WI38 (cell line): ENCODE results near the gene KIF26A.

Experiments used
- H3K4me3 ChIP-seq: 2 replicates; pipeline ENCODE4 v1.5.1; 2011; ENCODE audit warnings: low read depth, mild to moderate bottlenecking, control low read depth, low read length
- CTCF ChIP-seq: IDR thresholded peaks from 2 replicates; pipeline ENCODE4 v1.5.1; 2012; ENCODE audit warnings: low read depth, mild to moderate bottlenecking, control low read depth, low read length

KIF26A gene

DNA sequence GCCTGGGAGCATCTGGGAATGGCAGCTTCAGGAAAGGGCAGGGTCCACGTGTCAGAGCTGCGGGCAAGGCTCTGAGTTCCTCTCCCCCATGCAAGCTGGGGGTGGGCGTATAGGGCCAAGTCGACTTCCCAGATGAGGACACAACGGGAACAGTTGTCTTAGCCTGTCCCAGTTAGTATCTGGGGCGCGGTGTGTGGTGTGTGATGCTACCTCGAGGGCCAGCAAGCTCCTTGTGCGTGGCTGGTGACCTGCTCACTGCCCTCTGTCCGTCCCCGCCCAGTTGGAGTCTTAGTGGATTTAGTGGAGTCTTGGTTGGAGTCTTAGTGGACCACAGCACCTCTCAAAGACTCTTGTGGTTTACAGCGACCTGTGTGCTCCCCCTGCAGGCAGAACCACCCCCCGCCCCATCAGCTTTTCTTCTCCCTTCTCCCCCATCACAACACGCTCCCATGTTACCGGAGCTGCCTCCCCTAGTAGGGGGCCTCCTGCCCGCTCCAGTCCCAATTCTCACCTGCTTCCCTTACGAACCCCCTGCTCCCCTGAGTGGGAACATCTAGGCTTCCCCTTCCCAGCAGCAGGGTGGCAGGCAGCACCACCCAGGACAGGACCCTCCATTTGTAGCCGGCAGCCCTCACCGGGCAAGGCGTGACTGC, 44.2 kb upstream of the KIF26A start:
- TF ChIP-seq CTCF = no peak
- H3K4me3 ChIP-seq = no peak overlapping the region

GRCh38 chr14:104094709-104095425, 43.5 kb upstream of the KIF26A start:
- TF ChIP-seq CTCF = peak; percentile 46
- H3K4me3 ChIP-seq = no peak overlapping the region

- no peak for TF ChIP-seq CTCF
- H3K4me3 ChIP-seq = no peak overlapping the region
Measured at GRCh38 chr14:104095426-104096310, 42.7 kb upstream of the KIF26A start.

DNA sequence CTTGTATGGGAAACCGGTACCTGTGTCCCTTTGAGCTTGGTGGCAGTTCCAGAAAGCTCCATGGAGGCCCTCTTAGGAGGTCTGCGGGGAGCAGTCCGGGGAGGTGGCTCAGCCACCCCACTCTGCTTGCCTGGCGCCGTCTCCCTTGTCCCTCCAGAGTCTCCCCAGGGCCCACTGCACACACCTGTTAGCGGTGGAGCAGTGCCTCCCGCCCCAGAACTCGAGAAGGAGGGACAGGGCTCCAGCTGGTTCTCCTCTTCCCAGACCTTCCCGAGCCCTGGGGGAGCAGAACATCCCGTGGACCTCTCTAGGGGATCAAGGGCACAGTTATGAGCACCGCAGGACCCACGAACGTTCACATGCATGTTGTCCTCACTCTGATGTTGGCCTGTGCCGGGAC, 42.1 kb upstream of the KIF26A start:
- no peak for TF ChIP-seq CTCF
- H3K4me3 ChIP-seq = no peak overlapping the region

DNA sequence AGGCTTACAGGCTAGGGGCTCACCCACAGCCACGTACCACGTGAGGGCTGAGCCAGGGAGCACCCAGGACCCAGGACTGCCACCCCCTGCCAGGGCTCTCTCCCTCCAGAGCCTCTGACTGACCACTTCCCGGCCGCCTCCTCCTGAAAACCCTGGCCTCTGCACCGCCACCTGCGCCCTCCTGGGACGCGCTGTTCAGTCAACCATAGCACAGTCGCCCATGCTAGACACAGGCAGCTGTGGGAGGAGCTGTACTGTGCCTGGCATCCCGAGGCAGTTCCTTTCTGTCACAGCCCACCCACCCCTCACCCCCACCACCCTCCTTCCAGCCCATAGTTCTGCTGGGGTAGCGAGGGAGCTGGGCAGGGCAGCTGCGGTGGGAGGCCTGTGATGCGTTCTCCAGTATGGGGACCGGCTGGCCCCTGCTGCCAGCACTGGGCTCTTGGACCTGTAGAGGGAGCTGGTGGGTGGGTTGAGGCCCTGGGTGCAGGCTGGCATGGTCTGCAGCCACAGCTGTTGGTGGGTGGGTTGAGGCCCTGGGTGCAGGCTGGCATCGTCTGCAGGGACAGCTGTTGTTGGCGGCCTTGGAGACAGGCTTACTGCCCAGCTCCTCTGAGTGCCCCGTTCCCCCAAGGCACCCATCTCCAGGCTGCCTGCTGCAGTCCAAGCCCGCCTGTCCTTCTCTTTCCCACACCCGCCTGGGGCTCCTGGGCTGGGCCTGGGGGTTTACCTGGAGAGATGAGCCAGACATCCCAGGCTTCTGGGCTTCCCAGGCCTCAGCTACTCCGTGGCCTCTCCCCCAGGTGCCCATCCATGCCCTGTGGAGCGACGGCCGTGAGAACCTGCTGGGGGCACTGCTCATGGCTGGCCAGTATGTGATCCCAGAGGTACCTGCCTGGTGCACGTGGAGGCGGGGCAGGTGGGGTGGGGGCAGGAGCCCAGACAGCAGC, 41.4 kb upstream of the KIF26A start:
- H3K4me3 ChIP-seq = no peak overlapping the region
- TF ChIP-seq CTCF = no peak

GRCh38 chr14:104098272-104099095, 39.9 kb upstream of the KIF26A start:
- TF ChIP-seq CTCF = no peak
- no peak overlapping the region for H3K4me3 ChIP-seq
